Nephron (organoid): ENCODE measurements around the gene WDR64.
"Not testable (repeated sequence)": the region's sequence is repeated elsewhere in the genome, so short reads cannot be mapped to it uniquely, and the experiment has no call there.

ENCODE experiments used
- H3K27ac Mint-ChIP-seq, 3 experiments: 2 replicates each; pipeline ENCODE4 v1.8.0; 2020; ENCODE audit warnings: mixed read lengths in 3 of 3, mild to moderate bottlenecking in 2 of 3, moderate library complexity in 1 of 3
- H3K27me3 Mint-ChIP-seq: 2 replicates; pipeline ENCODE4 v1.8.0; 2021; ENCODE audit warnings: low read depth, mild to moderate bottlenecking, moderate library complexity, mixed read lengths
- H3K36me3 Mint-ChIP-seq: 2 replicates; pipeline ENCODE4 v1.8.0; 2020; ENCODE audit warnings: low read depth, mixed read lengths
- H3K4me1 Mint-ChIP-seq: 2 replicates; pipeline ENCODE4 v1.8.0; 2020; ENCODE audit warnings: mixed read lengths
- H3K4me3 Mint-ChIP-seq, 3 experiments: 2 replicates each; pipeline ENCODE4 v1.8.0; 2020; ENCODE audit warnings: mild to moderate bottlenecking in 3 of 3, mixed read lengths in 3 of 3, moderate library complexity in 2 of 3
- H3K9me3 Mint-ChIP-seq: 2 replicates; pipeline ENCODE4 v1.8.0; 2020; ENCODE audit warnings: mixed read lengths
- TF ChIP-seq, protein P1 (sequence below), 3 experiments: fragments of 200-600 bp; sonication (generic); IDR thresholded peaks; one replicate each; pipeline ENCODE4 v1.5.0; 2021; ENCODE audit warnings: antibody characterized with exemption in 3 of 3; ENCODE audit not compliant: unreplicated experiment in 3 of 3

Gene WDR64

GRCh38 chr1:241702442-241703373 is 50.6 kb downstream of the WDR64 start:
- TF ChIP-seq, protein P1, sequence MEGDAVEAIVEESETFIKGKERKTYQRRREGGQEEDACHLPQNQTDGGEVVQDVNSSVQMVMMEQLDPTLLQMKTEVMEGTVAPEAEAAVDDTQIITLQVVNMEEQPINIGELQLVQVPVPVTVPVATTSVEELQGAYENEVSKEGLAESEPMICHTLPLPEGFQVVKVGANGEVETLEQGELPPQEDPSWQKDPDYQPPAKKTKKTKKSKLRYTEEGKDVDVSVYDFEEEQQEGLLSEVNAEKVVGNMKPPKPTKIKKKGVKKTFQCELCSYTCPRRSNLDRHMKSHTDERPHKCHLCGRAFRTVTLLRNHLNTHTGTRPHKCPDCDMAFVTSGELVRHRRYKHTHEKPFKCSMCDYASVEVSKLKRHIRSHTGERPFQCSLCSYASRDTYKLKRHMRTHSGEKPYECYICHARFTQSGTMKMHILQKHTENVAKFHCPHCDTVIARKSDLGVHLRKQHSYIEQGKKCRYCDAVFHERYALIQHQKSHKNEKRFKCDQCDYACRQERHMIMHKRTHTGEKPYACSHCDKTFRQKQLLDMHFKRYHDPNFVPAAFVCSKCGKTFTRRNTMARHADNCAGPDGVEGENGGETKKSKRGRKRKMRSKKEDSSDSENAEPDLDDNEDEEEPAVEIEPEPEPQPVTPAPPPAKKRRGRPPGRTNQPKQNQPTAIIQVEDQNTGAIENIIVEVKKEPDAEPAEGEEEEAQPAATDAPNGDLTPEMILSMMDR (IDR thresholded peaks at IDR 0.05; ENCODE audit: unreplicated experiment in 3 of 3): no peak
- H3K4me1 Mint-ChIP-seq: no peaks in the 10 kb centered on the region
- no peak overlapping the region for H3K27ac Mint-ChIP-seq
- no peak overlapping the region for H3K4me3 Mint-ChIP-seq
- H3K27me3 Mint-ChIP-seq: peaks cover 4% of the 10 kb centered on the region
- H3K36me3 Mint-ChIP-seq: no peaks in the 10 kb centered on the region
- no peaks in the 10 kb centered on the region for H3K9me3 Mint-ChIP-seq

DNA sequence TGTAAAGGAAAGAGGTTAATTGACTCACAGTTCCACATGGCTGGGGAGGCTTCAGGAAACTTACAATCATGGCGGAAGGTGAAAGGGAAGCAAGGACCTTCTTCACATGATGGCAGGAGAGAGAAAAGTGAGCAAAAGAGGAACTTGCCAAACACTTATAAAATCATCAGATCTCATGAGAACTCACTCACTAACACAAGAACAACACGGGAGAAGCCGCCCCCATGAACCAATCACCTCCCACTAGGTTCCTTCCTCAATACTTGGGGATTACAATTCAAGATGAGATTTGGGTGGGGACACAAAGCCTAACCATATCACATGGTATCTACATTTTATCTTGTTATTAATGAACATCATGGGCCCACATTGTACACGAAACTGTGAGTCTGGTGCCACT is 51.7 kb downstream of the WDR64 start:
- not testable (repeated sequence) for H3K27me3 Mint-ChIP-seq, H3K27ac Mint-ChIP-seq, H3K4me3 Mint-ChIP-seq, H3K4me1 Mint-ChIP-seq, H3K9me3 Mint-ChIP-seq, H3K36me3 Mint-ChIP-seq

GRCh38 chr1:241706257-241706656 is 54.2 kb downstream of the WDR64 start:
- no peaks in the 10 kb centered on the region for H3K9me3 Mint-ChIP-seq
- no peaks in the 10 kb centered on the region for H3K4me1 Mint-ChIP-seq
- no peaks in the 10 kb centered on the region for H3K36me3 Mint-ChIP-seq
- TF ChIP-seq, protein P1 (IDR thresholded peaks at IDR 0.05; ENCODE audit: unreplicated experiment in 3 of 3): no peak
- peaks cover 4% of the 10 kb centered on the region for H3K27me3 Mint-ChIP-seq
- no peak overlapping the region for H3K27ac Mint-ChIP-seq
- no peak overlapping the region for H3K4me3 Mint-ChIP-seq

DNA sequence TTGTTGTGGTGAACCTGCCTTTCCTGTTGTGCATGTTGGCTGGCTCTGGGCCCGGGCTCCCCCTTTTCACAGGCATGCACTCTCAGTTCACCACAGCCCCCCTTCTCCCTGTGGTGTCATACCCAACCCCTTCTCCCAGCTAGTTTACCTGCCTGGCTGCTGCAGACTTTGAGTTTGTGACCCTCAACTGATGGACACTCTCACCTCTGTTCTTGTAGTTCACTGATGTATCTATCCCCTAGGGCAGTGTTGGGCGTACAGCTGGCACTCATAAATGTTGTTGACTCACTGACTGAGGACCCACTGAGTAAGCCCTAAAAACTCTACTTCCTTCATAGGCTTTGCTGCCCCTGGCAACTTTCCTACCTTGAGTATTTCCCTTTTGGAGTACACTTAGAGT is 54.9 kb downstream of the WDR64 start:
- peaks cover 4% of the 10 kb centered on the region for H3K27me3 Mint-ChIP-seq
- no peaks in the 10 kb centered on the region for H3K9me3 Mint-ChIP-seq
- no peaks in the 10 kb centered on the region for H3K36me3 Mint-ChIP-seq
- no peak overlapping the region for H3K4me3 Mint-ChIP-seq
- no peak overlapping the region for H3K27ac Mint-ChIP-seq
- TF ChIP-seq, protein P1 (IDR thresholded peaks at IDR 0.05; ENCODE audit: unreplicated experiment in 3 of 3): no peak
- no peaks in the 10 kb centered on the region for H3K4me1 Mint-ChIP-seq

- no peak overlapping the region for H3K27ac Mint-ChIP-seq
- H3K4me3 Mint-ChIP-seq: no peak overlapping the region
- no peaks in the 10 kb centered on the region for H3K36me3 Mint-ChIP-seq
- peaks cover 4% of the 10 kb centered on the region for H3K27me3 Mint-ChIP-seq
- no peaks in the 10 kb centered on the region for H3K9me3 Mint-ChIP-seq
- no peaks in the 10 kb centered on the region for H3K4me1 Mint-ChIP-seq
- TF ChIP-seq, protein P1 (IDR thresholded peaks at IDR 0.05; ENCODE audit: unreplicated experiment in 3 of 3): no peak
These were observed 55.4 kb downstream of the WDR64 start for GRCh38 chr1:241707442-241707841.

GRCh38 chr1:241711326-241711725 is 59.2 kb downstream of the WDR64 start:
- no peaks in the 10 kb centered on the region for H3K9me3 Mint-ChIP-seq
- TF ChIP-seq, protein P1 (IDR thresholded peaks at IDR 0.05; ENCODE audit: unreplicated experiment in 3 of 3): no peak
- H3K4me1 Mint-ChIP-seq: peaks cover 7% of the 10 kb centered on the region
- no peaks in the 10 kb centered on the region for H3K27me3 Mint-ChIP-seq
- H3K27ac Mint-ChIP-seq: no peak overlapping the region
- no peaks in the 10 kb centered on the region for H3K36me3 Mint-ChIP-seq
- no peak overlapping the region for H3K4me3 Mint-ChIP-seq
